TTC549 (cell line): ENCODE data around the gene COLQ.
A peak's percentile ranks its signal among the peaks of the same experiment; 100 is the strongest.
"Not testable (repeated sequence)": the region's sequence is repeated elsewhere in the genome, so short reads cannot be mapped to it uniquely, and the experiment has no call there.

Source experiments
- FAIRE-seq: peaks from 2 replicates; lab custom pipeline; 2012; peaks lifted over from hg19 to GRCh38; lab: Jason Lieb, UNC

The COLQ gene

GRCh38 chr3:15426579-15427118 is 94.9 kb downstream of the COLQ start:
- FAIRE-seq = no peak

GRCh38 chr3:15420871-15421270 is 100.6 kb downstream of the COLQ start:
- no peak for FAIRE-seq

- not testable (repeated sequence) for FAIRE-seq
Measured at GRCh38 chr3:15410966-15411365, 110.5 kb downstream of the COLQ start.

- no peak for FAIRE-seq
Measured at GRCh38 chr3:15409774-15410173, 111.7 kb downstream of the COLQ start.

GRCh38 chr3:15409239-15409638 is 112.3 kb downstream of the COLQ start:
- no peak for FAIRE-seq

- peak; percentile 62 for FAIRE-seq
Measured at GRCh38 chr3:15405448-15406050, 116.0 kb downstream of the COLQ start.

- FAIRE-seq = no peak
Measured at GRCh38 chr3:15404767-15405166, 116.7 kb downstream of the COLQ start.

GRCh38 chr3:15403965-15404364 is 117.5 kb downstream of the COLQ start:
- no peak for FAIRE-seq

- no peak for FAIRE-seq
Measured at GRCh38 chr3:15403495-15403894, 118.0 kb downstream of the COLQ start.

GRCh38 chr3:15401936-15402335 is 119.6 kb downstream of the COLQ start:
- no peak for FAIRE-seq
